Measurements from ENCODE around the gene TPRX1. TPM values are rescaled to one million over a fixed set of nuclear protein-coding genes. Genes with fewer than 3 reads are reported as not detected.

TPRX1 gene
- total and polyA plus RNA-seq, 2 of the 4 experiments (the other 2 are of a cell fraction) = not detected

Small RNA genes within 50 kb of the gene (microRNA-seq; reads per million reads assigned to microRNA genes)
- gene AC008745.1 (ENCODE audit: insufficient read depth, insufficient read length) (not detected), gene SNORD23 (ENCODE audit: insufficient read depth, insufficient read length) (not detected)

Small RNA genes within 50 kb of the gene (small RNA-seq; reads per million reads assigned to genes)
- gene AC008745.1 (0 reads per million in 5 experiments), gene SNORD23 (0 reads per million in 5 experiments)

Other genes starting within 250 kb of the TPRX1 start
- gene ZNF541, start 231.4 kb downstream of the TPRX1 start, total RNA-seq (2012; rRNA removed) = not detected in 2 replicates
- not detected in 2 replicates for gene ZNF541, start 231.4 kb downstream of the TPRX1 start, polyA plus RNA-seq (2012; rRNA removed)
- 1.8 and 3.1 TPM in 2 replicates for gene BICRA, start 195.4 kb downstream of the TPRX1 start, total RNA-seq (2012; rRNA removed)
- 3.5 and 3.9 TPM in 2 replicates for gene BICRA, start 195.4 kb downstream of the TPRX1 start, polyA plus RNA-seq (2012; rRNA removed)
- 31.9 and 35.3 TPM in 2 replicates for gene EHD2, start 91.1 kb downstream of the TPRX1 start, total RNA-seq (2012; rRNA removed)
- 152 and 181 TPM in 2 replicates for gene EHD2, start 91.1 kb downstream of the TPRX1 start, polyA plus RNA-seq (2012; rRNA removed)
- gene NOP53, start 59.0 kb downstream of the TPRX1 start, total RNA-seq (2012; rRNA removed) = 57.2 and 59.5 TPM in 2 replicates
- gene NOP53, start 59.0 kb downstream of the TPRX1 start, polyA plus RNA-seq (2012; rRNA removed) = 83.2 and 85.9 TPM in 2 replicates
- 51.7 and 61.3 TPM in 2 replicates for gene SELENOW, start 25.8 kb downstream of the TPRX1 start, total RNA-seq (2012; rRNA removed)
- 217 and 232 TPM in 2 replicates for gene SELENOW, start 25.8 kb downstream of the TPRX1 start, polyA plus RNA-seq (2012; rRNA removed)
- gene CRX, start 17.4 kb upstream of the TPRX1 start, total RNA-seq (2012; rRNA removed) = not detected in 2 replicates
- not detected in 2 replicates for gene CRX, start 17.4 kb upstream of the TPRX1 start, polyA plus RNA-seq (2012; rRNA removed)
- gene TPRX2, start 54.7 kb upstream of the TPRX1 start, total RNA-seq (2012; rRNA removed) = not detected in 2 replicates
- gene TPRX2, start 54.7 kb upstream of the TPRX1 start, polyA plus RNA-seq (2012; rRNA removed) = not detected in 2 replicates
- gene SULT2A1, start 81.8 kb upstream of the TPRX1 start, total RNA-seq (2012; rRNA removed) = not detected in 2 replicates
- gene SULT2A1, start 81.8 kb upstream of the TPRX1 start, polyA plus RNA-seq (2012; rRNA removed) = not detected in 2 replicates
- gene BSPH1, start 187.6 kb upstream of the TPRX1 start, total RNA-seq (2012; rRNA removed) = not detected in 2 replicates
- not detected in 2 replicates for gene BSPH1, start 187.6 kb upstream of the TPRX1 start, polyA plus RNA-seq (2012; rRNA removed)
- not detected in 2 replicates for gene ELSPBP1, start 190.1 kb upstream of the TPRX1 start, total RNA-seq (2012; rRNA removed)
- not detected in 2 replicates for gene ELSPBP1, start 190.1 kb upstream of the TPRX1 start, polyA plus RNA-seq (2012; rRNA removed)
- gene CABP5, start 239.5 kb upstream of the TPRX1 start, total RNA-seq (2012; rRNA removed) = not detected in 2 replicates
- gene CABP5, start 239.5 kb upstream of the TPRX1 start, polyA plus RNA-seq (2012; rRNA removed) = not detected in 2 replicates

Data from IMR-90 (cell line).